T-helper 2 cell treated with Interferon-gamma antibody and Interleukin-4, amounts not matched to agents 100 ng/mL and 5 ng/mL, for 36 hours (primary cell): ENCODE data around the gene MAU2. TPM values are rescaled to one million over a fixed set of nuclear protein-coding genes. Genes with fewer than 3 reads are reported as not detected.
"Not testable (repeated sequence)": the region's sequence is repeated elsewhere in the genome, so short reads cannot be mapped to it uniquely, and the experiment has no call there.

Experiments
- intact Hi-C: fragments of 100-400 bp; cut with micrococcal nuclease; formaldehyde crosslinking; loops from one replicate; pipeline ENCODE4 v1.15.1; 2023
- total RNA-seq: library from RNA; stranded (reverse); gene quantifications from 2 replicates; pipeline ENCODE4 v1.2.3, GENCODE V29; 2022

Gene MAU2
- total RNA-seq, 1 donor from 2014 or later: 82.7 TPM

DNA sequence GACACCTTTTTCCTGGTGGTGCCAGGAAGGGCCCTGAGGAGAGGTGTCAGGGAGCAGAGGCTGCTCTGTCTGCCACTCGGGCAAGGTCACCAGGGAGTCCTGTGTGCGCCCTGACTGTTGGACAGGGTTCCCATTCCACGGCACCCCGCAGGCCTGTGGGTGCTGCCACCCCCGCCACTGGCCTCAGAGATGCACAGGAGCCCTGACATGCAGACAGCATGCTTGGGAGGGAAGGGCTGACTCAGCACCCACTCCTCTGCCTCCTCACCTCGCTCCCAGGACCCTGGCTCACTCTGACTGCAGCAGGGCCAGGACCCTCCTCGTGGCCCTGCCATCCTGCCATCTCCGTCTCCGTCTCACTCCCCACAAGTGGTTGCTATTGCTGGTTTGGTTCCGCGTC is 25.3 kb downstream of the MAU2 start:
- intact Hi-C loops: no loop called here

DNA sequence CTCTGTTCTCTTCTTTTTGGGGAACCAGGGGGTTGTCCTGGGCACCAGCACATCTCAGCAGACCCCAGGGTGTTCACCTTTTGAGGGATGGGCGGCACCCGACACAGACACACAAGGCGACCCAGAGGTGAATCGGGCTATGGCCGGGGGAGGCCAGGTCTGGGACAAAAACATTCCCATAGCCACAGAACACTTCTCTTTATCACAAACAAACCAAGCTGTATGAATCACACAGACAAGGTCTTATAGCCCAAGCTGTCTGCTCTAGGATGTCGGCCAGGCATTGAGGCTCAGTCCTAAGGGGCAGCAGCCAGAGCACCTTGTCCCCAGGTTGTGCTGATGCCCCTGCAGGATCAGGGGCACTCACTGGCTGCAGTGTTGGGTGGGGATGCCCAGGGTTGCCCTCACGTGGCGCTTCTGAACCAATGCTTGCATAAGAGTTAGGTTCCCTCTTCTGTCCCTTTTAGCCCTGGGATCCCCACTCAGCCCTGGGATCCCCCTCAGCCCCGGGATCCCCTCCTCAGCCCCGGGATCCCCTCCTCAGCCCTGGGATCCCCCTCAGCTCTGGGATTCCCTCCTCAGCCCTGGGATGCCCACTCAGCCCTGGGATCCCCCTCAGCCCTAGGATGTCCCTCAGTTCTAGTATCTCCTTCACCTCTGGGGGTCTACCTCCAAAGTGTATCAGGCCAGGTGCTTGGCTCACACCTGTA is 26.9 kb downstream of the MAU2 start:
- intact Hi-C loops: no loop called here

GRCh38 chr19:19348266-19348665 is 27.6 kb downstream of the MAU2 start:
- intact Hi-C loops: no loop called here

DNA sequence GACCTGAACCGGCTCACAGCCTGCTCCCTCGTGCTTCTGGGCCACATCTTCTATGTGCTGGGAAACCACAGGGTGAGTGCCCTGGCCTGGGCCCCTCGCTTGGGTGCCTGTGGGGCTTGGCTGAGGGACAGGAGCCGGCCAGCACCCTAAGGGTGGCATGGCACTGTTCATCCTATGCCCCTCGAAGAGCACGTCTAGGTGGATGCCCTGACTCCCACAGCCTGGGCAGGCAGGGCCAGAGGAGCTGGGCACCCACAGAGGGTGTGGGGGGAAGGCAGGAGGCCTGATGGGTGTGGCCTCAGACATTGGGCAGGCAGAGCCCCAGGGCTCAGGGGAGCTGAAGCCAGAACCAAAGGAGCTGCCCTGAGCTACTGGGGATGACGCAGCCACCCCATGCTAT is 28.7 kb downstream of the MAU2 start:
- intact Hi-C loops: no loop called here

GRCh38 chr19:19350756-19351155 is 30.1 kb downstream of the MAU2 start:
- intact Hi-C loops: not testable (repeated sequence)

DNA sequence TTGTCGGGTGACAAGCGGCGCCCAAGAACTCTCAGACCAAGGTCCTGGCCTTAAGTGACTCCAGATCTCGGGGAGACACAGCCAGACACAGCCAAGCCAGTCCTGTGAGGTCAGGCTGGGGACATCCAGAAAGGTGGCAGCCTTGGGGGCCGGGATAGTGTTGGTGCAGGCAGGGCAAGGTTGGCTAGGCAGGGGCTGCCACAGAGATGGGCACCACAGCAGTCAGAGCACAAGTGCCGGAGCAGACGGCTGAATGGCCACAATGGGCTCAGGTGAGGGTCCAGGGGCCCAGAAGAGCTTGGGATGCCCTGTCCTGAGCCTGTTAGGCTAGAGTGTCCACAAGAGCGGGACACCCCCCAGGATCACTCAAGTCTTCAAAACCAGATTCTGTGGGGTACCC is 32.2 kb downstream of the MAU2 start:
- intact Hi-C loops: no loop called here

GRCh38 chr19:19354007-19354406 is 33.4 kb downstream of the MAU2 start:
- intact Hi-C loops: no loop called here

DNA sequence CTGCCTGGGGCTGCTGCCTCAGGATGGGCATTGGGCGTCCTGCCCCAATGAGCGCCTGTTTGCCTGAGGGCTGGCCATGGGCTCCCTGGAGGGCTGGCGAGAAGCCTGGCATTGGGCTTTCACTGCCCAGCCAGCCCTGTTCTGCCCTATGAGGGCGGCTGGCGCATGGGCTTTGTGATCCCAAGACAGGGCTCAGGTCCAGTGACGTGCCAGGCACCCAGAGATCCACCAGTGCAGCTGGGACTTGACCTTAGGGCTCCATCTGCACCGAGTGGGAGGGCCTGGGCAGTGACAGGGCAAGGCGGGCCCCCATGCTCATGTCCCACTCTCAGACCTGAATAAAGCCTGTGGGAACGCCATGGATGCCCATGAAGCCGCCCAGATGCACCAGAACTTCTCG is 34.3 kb downstream of the MAU2 start:
- intact Hi-C loops: no loop called here

DNA sequence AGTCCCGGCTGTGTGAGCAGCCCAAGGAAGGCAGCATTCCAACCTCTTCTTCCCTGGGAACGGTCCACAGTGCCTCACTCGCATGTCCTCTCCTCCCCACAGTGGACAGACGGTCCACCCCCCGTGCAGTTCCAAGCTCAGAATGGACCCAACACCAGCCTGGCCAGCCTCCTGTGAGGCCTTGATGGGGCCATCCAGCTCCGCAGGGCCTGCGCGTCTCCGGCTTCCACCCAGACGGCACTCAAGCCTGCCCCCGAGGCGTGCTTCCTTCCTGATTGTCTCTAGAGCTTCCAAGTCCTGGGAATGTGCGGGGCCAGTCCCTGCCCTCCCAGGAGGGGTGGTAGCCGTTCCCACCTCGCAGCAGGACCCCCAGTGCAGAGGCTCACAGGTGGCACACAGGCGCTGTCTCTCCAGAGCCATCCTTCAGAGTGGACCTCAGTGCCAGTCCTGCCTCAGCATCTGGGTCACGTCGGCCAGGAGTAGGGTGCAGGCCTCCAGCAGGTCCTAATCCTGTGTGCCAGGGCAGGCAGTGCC is 35.0 kb downstream of the MAU2 start:
- intact Hi-C loops: no loop called here

DNA sequence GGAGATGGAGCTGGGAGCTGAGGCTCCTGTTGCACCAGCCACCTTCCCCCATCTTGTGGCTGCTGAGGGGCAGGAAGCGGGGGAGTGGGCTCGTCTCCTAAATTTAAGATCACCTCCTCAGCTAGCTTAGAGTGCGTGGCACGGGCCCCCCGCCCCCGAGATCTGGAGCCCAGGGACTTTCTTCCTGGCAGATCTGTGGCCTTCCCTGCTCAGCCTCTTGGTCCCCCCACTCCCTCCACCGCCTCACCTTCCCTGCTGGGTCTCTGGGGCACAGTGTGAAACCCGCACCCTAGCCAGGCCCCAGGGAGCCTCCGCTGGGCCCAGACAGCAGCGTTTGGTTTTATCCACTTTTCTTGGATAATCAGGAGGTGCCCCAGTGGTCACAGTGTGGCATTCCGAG is 35.9 kb downstream of the MAU2 start:
- intact Hi-C loops: no loop called here

- intact Hi-C loops: no loop called here
These were observed 36.4 kb downstream of the MAU2 start for GRCh38 chr19:19356901-19357566.

GRCh38 chr19:19361075-19361594 is 40.5 kb downstream of the MAU2 start:
- intact Hi-C loops: loop anchor here (5.0 kb wide), 1 partner anchor 39 kb away; the partner anchor contains the start of genes MAU2 and SUGP1

DNA sequence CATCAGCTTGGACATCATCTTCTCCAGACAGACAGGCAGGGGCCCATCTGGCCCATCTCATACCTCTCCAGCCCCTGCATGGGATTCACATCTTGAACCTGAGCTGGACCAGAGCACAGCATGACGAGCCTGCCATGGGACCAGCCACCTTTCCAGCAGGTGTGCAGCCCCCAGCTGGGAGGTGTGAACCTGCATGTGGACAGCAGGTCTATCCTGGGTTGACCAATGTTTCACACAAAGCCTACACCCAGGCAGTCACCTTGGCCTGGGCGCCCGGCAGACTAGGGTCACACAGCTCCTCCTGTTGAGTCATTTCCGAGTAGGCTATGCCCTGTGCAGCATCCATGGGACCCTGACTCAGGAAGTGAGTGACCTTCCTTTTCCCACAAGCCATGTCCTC is 41.4 kb downstream of the MAU2 start:
- intact Hi-C loops: loop anchor here (5.0 kb wide), 1 partner anchor 40 kb away; the partner anchor contains the start of genes MAU2 and SUGP1

GRCh38 chr19:19366434-19367396 is 46.1 kb downstream of the MAU2 start:
- intact Hi-C loops: loop anchor here (1.0 to 2.0 kb wide), 2 partner anchors 18 to 124 kb away; no protein-coding TSS in a partner anchor

DNA sequence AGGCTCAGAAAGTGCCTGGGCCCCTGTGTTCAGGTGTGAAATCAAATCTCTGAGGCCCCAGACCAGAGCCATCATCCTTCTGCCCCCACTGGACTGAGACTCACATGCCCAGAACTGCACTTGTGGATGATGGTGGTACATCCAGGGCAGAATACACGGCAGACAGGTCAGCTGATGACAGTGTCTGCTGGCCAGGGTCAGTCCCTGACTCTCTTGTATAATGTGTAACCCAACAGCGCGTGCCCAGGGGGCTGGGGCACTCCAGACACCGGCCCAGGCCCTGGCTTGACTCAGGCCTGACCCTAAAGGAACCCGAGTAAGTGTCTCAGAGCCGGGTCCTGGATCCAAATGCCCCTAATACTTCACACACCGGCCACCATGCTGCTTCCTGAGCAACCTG is 47.5 kb downstream of the MAU2 start:
- intact Hi-C loops: no loop called here

- intact Hi-C loops: no loop called here
These were observed 50.4 kb downstream of the MAU2 start for GRCh38 chr19:19371059-19371458.

GRCh38 chr19:19372656-19373416 is 52.2 kb downstream of the MAU2 start:
- intact Hi-C loops: no loop called here

GRCh38 chr19:19379527-19379926 is 58.9 kb downstream of the MAU2 start:
- intact Hi-C loops: no loop called here

DNA sequence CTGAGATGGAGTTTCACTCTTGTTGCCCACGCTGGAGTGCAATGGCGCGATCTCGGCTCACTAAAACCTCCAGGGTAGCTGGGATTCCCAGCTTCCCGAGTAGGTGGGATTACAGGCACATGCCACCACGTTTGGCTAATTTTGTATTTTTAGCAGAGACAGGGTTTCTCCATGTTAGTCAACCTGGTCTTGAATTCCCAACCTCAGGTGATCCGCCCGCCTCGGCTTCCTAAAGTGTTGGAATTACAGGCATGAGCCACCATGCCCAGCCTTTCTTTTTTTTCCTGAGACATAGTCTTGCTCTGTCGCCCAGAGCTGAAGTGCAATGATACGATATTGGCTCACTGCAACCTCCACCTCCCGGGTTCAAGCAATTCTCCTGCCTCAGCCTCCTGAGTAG is 59.7 kb downstream of the MAU2 start:
- intact Hi-C loops: not testable (repeated sequence)
